Panc1 (cell line): ENCODE measurements around the gene TRMT10B. TPM values are rescaled to one million over a fixed set of nuclear protein-coding genes. Genes with fewer than 3 reads are reported as not detected.

Experiments used
- ATAC-seq: fragments of 200-7000 bp; cut with Tn5 transposase; 2 replicates; pipeline ENCODE4 v1.9.1; 2020; ENCODE audit warnings: mild to moderate bottlenecking, moderate library complexity
- BruUV-seq: library from RNA; stranded (reverse); fragments of 400-500 nt; replicated peaks from 2 replicates; lab custom pipeline; 2021; lab: Mats Ljungman, UMichigan
- CTCF ChIA-PET: fragments of 300-600 bp; sonication (Branson Sonifier 250); formaldehyde crosslinking; loops from one replicate; lab custom pipeline; 2022; ENCODE audit warnings: antibody characterized with exemption; lab: Charles Lee
- POLR2A ChIA-PET: fragments of 300-600 bp; sonication (Branson Sonifier 250); formaldehyde crosslinking; loops from one replicate; lab custom pipeline; 2022; ENCODE audit warnings: antibody characterized with exemption; lab: Charles Lee
- DNase-seq: peaks from one replicate; pipeline ENCODE4 v3.0.0-alpha.2; 2010; ENCODE audit warnings: low read depth, low spot score
- H3K27ac ChIP-seq: 2 replicates; pipeline ENCODE4 v1.5.1; 2011; ENCODE audit warnings: mild to moderate bottlenecking, low read length, inconsistent platforms
- H3K27me3 ChIP-seq: fragments of 200-500 bp; sonication (Bioruptor generic); 2 replicates; pipeline ENCODE4 v1.6.0; 2014; ENCODE audit warnings: low read length, inconsistent platforms; ENCODE audit not compliant: control insufficient read depth, insufficient read depth
- H3K36me3 ChIP-seq: fragments of 200-500 bp; sonication (Bioruptor generic); 2 replicates; pipeline ENCODE4 v1.5.1; 2014; ENCODE audit warnings: inconsistent platforms, mild to moderate bottlenecking, low read length, moderate library complexity; ENCODE audit not compliant: control insufficient read depth, insufficient read depth
- H3K4me1 ChIP-seq: 2 replicates; pipeline ENCODE4 v1.5.1; 2011; ENCODE audit warnings: inconsistent platforms, mild to moderate bottlenecking, low read length, moderate library complexity; ENCODE audit not compliant: control insufficient read depth, insufficient read depth
- H3K4me3 ChIP-seq, 2 experiments: 2 replicates each; pipeline ENCODE4 v1.5.1; 2011 to 2012; ENCODE audit warnings: low read depth in 2 of 2, low read length in 2 of 2, mild to moderate bottlenecking in 2 of 2, inconsistent platforms in 1 of 2, moderate library complexity in 1 of 2
- H3K9me3 ChIP-seq: fragments of 200-500 bp; sonication (Bioruptor generic); 2 replicates; pipeline ENCODE4 v1.5.1; 2014; ENCODE audit warnings: low read depth, mild to moderate bottlenecking, inconsistent platforms, low read length, moderate library complexity; ENCODE audit not compliant: control insufficient read depth, insufficient read depth
- CTCF ChIP-seq: fragments of 450-650 bp; IDR thresholded peaks from 2 replicates; pipeline ENCODE4 v1.5.1; 2017; ENCODE audit warnings: mild to moderate bottlenecking
- POLR2AphosphoS5 ChIP-seq: IDR thresholded peaks from 2 replicates; pipeline ENCODE4 v1.6.1; 2012; ENCODE audit warnings: mild to moderate bottlenecking, low read depth, low read length, moderate library complexity
- REST ChIP-seq, 2 experiments: IDR thresholded peaks; 2 replicates each; pipeline ENCODE4 v1.6.1; 2011 to 2012; ENCODE audit warnings: low read depth in 2 of 2, control low read depth in 1 of 2, low read length in 1 of 2, mild to moderate bottlenecking in 1 of 2, moderate library complexity in 1 of 2; ENCODE audit not compliant: insufficient read depth in 1 of 2
- SIN3A ChIP-seq: IDR thresholded peaks from 2 replicates; pipeline ENCODE4 v1.6.1; 2012; ENCODE audit warnings: low read depth, mild to moderate bottlenecking, low read length, moderate library complexity, borderline replicate concordance; ENCODE audit not compliant: insufficient read depth
- TCF7L2 ChIP-seq: IDR thresholded peaks from 2 replicates; pipeline ENCODE4 v1.6.1; 2011; ENCODE audit warnings: mild to moderate bottlenecking, low read depth, low read length, inconsistent platforms
- in situ Hi-C: cut with HindIII; loops from 2 replicates; pipeline ENCODE4 v1.10.0; 2016; ENCODE audit warnings: low sequenced_read_pairs, low pct_unique_long_range_greater_than_20kb
- intact Hi-C: fragments of 100-400 bp; cut with micrococcal nuclease; formaldehyde crosslinking; loops from one replicate; pipeline ENCODE4 v1.10.0; 2022; ENCODE audit not compliant: unreplicated experiment
- total RNA-seq: library from RNA; stranded (reverse); gene quantifications from one replicate; pipeline ENCODE4 v1.2.1, GENCODE V29; 2021; ENCODE audit not compliant: unreplicated experiment

TRMT10B gene
- total RNA-seq, 1 experiment from 2014 or later = 9.8 TPM

DNA sequence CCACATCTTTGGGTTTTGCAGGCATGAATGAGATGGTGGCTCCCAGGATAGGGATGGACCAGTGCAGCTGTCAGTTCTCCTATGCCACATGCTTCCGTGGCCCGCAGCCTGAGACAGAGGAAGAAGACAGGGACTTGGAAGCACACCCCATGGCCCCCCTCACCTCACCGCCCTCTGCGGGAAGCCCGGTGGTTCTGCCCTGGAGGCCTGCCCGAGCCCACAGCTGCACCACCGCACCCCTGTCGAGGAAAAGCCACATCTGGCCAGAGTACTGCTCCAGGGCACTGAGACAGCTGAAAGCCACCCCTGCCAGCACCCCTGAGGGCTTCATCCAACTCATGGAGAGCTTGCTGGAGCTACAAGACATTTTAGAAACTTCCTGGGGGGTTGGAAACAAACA lies 7.6 kb upstream of the TRMT10B start:
- in situ Hi-C loops = no loop called here
- no TSS peak for BruUV-seq
- intact Hi-C loops = loop anchor here (5.0 to 10.0 kb wide), 2 partner anchors 154 to 271 kb away; partner anchors contain the start of gene TOMM5
- Histone ChIP-seq H3K9me3 (no peaks in the 10 kb centered on the region), H3K27ac (no peak overlapping the region), H3K27me3 (no peaks in the 10 kb centered on the region), H3K4me1 (peaks cover 5% of the 10 kb centered on the region; the same call in 1 of the 2 replicates), H3K4me3 (no peak overlapping the region), H3K36me3 (no peaks in the 10 kb centered on the region)
- no peak for TF ChIP-seq REST (IDR thresholded peaks at IDR 0.05; ENCODE audit: insufficient read depth in 1 of 2, low read depth in 2 of 2, low read length in 1 of 2)
- no peak for TF ChIP-seq SIN3A
- no peak for TF ChIP-seq POLR2AphosphoS5
- no peak for TF ChIP-seq TCF7L2
- TF ChIP-seq CTCF = no peak
- no peak for DNase-seq
- CTCF ChIA-PET = no interaction called here
- POLR2A ChIA-PET = no interaction called here
- ATAC-seq = no peak

DNA sequence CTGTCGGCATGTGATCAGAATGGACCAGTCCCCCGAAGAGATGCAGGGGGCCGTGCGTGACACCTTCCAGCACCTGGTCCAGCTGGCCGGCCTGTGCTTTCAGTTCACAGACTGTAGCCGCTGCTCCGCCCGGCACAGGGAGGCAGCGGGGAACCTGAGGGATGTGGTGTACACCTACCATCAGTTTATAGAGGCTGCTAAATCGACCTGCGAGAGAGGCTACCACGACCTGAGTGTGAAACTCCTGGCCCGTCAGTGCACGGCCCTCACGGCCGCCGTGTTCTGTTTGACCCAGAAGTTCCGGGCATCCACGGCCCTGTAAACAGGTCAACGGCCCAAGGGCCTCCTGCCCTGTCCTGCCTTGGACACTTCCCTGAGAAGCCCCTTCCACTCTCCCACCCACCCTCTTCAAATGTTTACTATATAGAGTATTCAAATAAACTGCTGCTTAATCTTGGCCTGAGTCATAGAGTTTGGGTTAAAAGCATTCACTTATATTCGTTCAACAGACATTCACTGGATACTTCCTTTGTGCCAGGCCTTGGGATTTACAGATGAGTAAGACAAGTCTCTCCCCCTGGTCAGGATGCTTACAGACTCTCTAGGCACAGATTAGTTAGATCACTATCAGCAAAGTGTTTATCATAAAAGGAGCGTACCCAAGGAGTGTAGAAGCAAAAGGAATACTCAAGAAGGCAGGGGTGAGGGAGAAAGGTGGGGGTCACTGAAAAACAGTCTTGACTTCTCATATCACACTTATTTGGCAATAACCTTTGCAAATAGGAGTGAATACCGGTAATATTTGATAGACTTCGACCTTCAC lies 6.9 kb upstream of the TRMT10B start:
- intact Hi-C loops = loop anchor here (5.0 to 10.0 kb wide), 2 partner anchors 154 to 272 kb away; partner anchors contain the start of gene TOMM5
- TF ChIP-seq POLR2AphosphoS5 = no peak
- no peak for TF ChIP-seq TCF7L2
- TF ChIP-seq REST (IDR thresholded peaks at IDR 0.05; ENCODE audit: insufficient read depth in 1 of 2, low read depth in 2 of 2, low read length in 1 of 2) = no peak
- no peak for TF ChIP-seq CTCF
- TF ChIP-seq SIN3A = no peak
- ATAC-seq (peak; percentile 20; the same call in 1 of the 2 replicates), DNase-seq (no peak)
- POLR2A ChIA-PET = no interaction called here
- CTCF ChIA-PET = no interaction called here
- no peaks in the 10 kb centered on the region for H3K36me3 ChIP-seq
- H3K4me1 ChIP-seq = peaks cover 5% of the 10 kb centered on the region; the same call in 1 of the 2 replicates
- H3K9me3 ChIP-seq = no peaks in the 10 kb centered on the region
- H3K4me3 ChIP-seq = no peak overlapping the region
- BruUV-seq = no TSS peak
- no peak overlapping the region for H3K27ac ChIP-seq
- no peaks in the 10 kb centered on the region for H3K27me3 ChIP-seq
- in situ Hi-C loops = no loop called here
